HCT116 (cell line): ENCODE data around the gene HSDL2. TPM values are rescaled to one million over a fixed set of nuclear protein-coding genes. Genes with fewer than 3 reads are reported as not detected.

ENCODE experiments used
- ATAC-seq: fragments of 200-7000 bp; cut with Tn5 transposase; 2 replicates; pipeline ENCODE4 v1.9.1; 2020; ENCODE audit warnings: mild to moderate bottlenecking, moderate library complexity
- BruUV-seq: library from RNA; stranded (reverse); fragments of 400-500 nt; replicated peaks from 2 replicates; lab custom pipeline; 2021; lab: Mats Ljungman, UMichigan
- CTCF ChIA-PET: fragments of 300-600 bp; sonication (Branson Sonifier 250); formaldehyde crosslinking; loops from one replicate; lab custom pipeline; 2021; ENCODE audit warnings: antibody characterized with exemption; lab: Charles Lee
- POLR2A ChIA-PET: fragments of 300-600, 350-600 bp; sonication (Branson Sonifier 250); formaldehyde crosslinking; loops from one replicate; lab custom pipeline; 2021; ENCODE audit warnings: antibody characterized with exemption; lab: Charles Lee
- RAD21 ChIA-PET, 2 experiments: fragments of 300-600 bp; sonication (Branson Sonifier 250); formaldehyde crosslinking; loops; one replicate each; lab custom pipeline; 2023; ENCODE audit warnings: low total read pairs in 2 of 2; ENCODE audit not compliant: uncharacterized antibody in 2 of 2, unreplicated experiment in 2 of 2, low non-redundant PET in 1 of 2; lab: Charles Lee
- DNase-seq: peaks from one replicate; pipeline ENCODE4 v3.0.0-alpha.2; 2010; ENCODE audit warnings: low read depth, low spot score
- H2AFZ ChIP-seq: fragments of 200-600 bp; shearing (Covaris generic), sonication (generic); 2 replicates; pipeline ENCODE4 v1.6.1; 2017; ENCODE audit warnings: low read depth, mixed run types, mixed read lengths, antibody characterized with exemption, low read length; ENCODE audit not compliant: poor library complexity, severe bottlenecking
- H3K27ac ChIP-seq: 2 replicates; pipeline ENCODE4 v1.5.1; 2012; ENCODE audit warnings: low read depth, low read length
- H3K27me3 ChIP-seq: fragments of 200-600 bp; sonication (generic); 2 replicates; pipeline ENCODE4 v1.6.1; 2016; ENCODE audit warnings: mixed run types, low read length, mixed read lengths; ENCODE audit not compliant: insufficient read depth
- H3K36me3 ChIP-seq, 2 experiments: fragments of 200-500 bp in 1 of 2; fragments of 200-600 bp in 1 of 2; sonication (Bioruptor generic) in 1 of 2; sonication (generic) in 1 of 2; 2 replicates each; pipeline versions ENCODE4 v1.5.1 to v1.6.1; 2014 to 2016; ENCODE audit warnings: low read length in 2 of 2, inconsistent platforms in 1 of 2, mixed read lengths in 1 of 2, mixed run types in 1 of 2; ENCODE audit not compliant: insufficient read depth in 2 of 2, control insufficient read depth in 1 of 2
- H3K4me1 ChIP-seq, 2 experiments: fragments of 200-600 bp in 1 of 2; sonication (generic) in 1 of 2; 2 replicates each; pipeline versions ENCODE4 v1.5.1 to v1.6.1; 2012 to 2017; ENCODE audit warnings: low read length in 2 of 2, inconsistent platforms in 1 of 2, mild to moderate bottlenecking in 1 of 2, mixed read lengths in 1 of 2, mixed run types in 1 of 2, moderate library complexity in 1 of 2; ENCODE audit not compliant: insufficient read depth in 2 of 2, control insufficient read depth in 1 of 2
- H3K4me2 ChIP-seq: fragments of 200-600 bp; sonication (generic); 2 replicates; pipeline ENCODE4 v1.6.1; 2017; ENCODE audit warnings: mixed run types, low read length, mixed read lengths
- H3K4me3 ChIP-seq, 2 experiments: fragments of 200-600 bp in 1 of 2; sonication (generic) in 1 of 2; replicated peaks in 1 of 2; 2 replicates each; pipeline ENCODE4 v1.5.1; 2011 to 2016; ENCODE audit warnings: low read length in 2 of 2, control low read depth in 1 of 2, low read depth in 1 of 2, mild to moderate bottlenecking in 1 of 2, mixed read lengths in 1 of 2, mixed run types in 1 of 2
- H3K79me2 ChIP-seq: fragments of 200-600 bp; sonication (generic); 2 replicates; pipeline ENCODE4 v1.6.1; 2017; ENCODE audit warnings: mild to moderate bottlenecking, mixed run types, low read length, moderate library complexity, mixed read lengths; ENCODE audit not compliant: insufficient read depth
- H3K9ac ChIP-seq: fragments of 200-600 bp; sonication (generic); 2 replicates; pipeline ENCODE4 v1.6.1; 2016; ENCODE audit warnings: low read length, mixed read lengths
- H3K9me2 ChIP-seq: fragments of 200-600 bp; sonication (generic), shearing (Covaris generic); 2 replicates; pipeline ENCODE4 v1.6.1; 2017; ENCODE audit warnings: mixed run types, mild to moderate bottlenecking, moderate library complexity; ENCODE audit not compliant: insufficient read depth
- H3K9me3 ChIP-seq, 2 experiments: fragments of 200-500 bp in 1 of 2; fragments of 200-600 bp in 1 of 2; sonication (Bioruptor generic) in 1 of 2; sonication (generic) in 1 of 2; 2 replicates each; pipeline ENCODE4 v1.6.1; 2014 to 2017; ENCODE audit warnings: low read length in 2 of 2, mixed read lengths in 2 of 2, inconsistent platforms in 1 of 2, low read depth in 1 of 2, mild to moderate bottlenecking in 1 of 2, mixed run types in 1 of 2, moderate library complexity in 1 of 2; ENCODE audit not compliant: control insufficient read depth in 1 of 2, insufficient read depth in 1 of 2
- H4K20me1 ChIP-seq: fragments of 200-600 bp; sonication (generic), shearing (Covaris generic); 2 replicates; pipeline ENCODE4 v1.6.1; 2017; ENCODE audit warnings: mixed run types, mild to moderate bottlenecking, moderate library complexity; ENCODE audit not compliant: insufficient read depth
- CTCF ChIP-seq, 3 experiments: fragments of 200-600 bp in 1 of 3; sonication (generic) in 1 of 3; IDR thresholded peaks in 2 of 3; conservative IDR thresholded peaks in 1 of 3; 2 replicates each; pipeline ENCODE4 v1.5.1; 2012 to 2017; ENCODE audit warnings: low read depth in 2 of 3, low read length in 2 of 3, antibody characterized with exemption in 1 of 3, borderline replicate concordance in 1 of 3, control low read depth in 1 of 3, mild to moderate bottlenecking in 1 of 3, mixed read lengths in 1 of 3, mixed run types in 1 of 3, moderate library complexity in 1 of 3; ENCODE audit not compliant: insufficient read depth in 1 of 3
- EZH2 ChIP-seq: fragments of 200-600 bp; sonication (generic); IDR thresholded peaks from 2 replicates; pipeline ENCODE4 v1.6.1; 2017; ENCODE audit warnings: antibody characterized with exemption, mixed run types
- JUND ChIP-seq: IDR thresholded peaks from 2 replicates; pipeline ENCODE4 v1.6.1; 2012
- TCF7L2 ChIP-seq: IDR thresholded peaks from 2 replicates; pipeline ENCODE4 v1.7.0; 2011; ENCODE audit warnings: borderline replicate concordance, inconsistent platforms; ENCODE audit not compliant: insufficient read depth, insufficient read length; ENCODE audit errors: extremely low read depth
- intact Hi-C: fragments of 100-400 bp; cut with micrococcal nuclease; formaldehyde crosslinking; loops from 2 replicates; pipeline ENCODE4 v1.10.0; 2022
- total RNA-seq: library from RNA; stranded (reverse); gene quantifications from one replicate; pipeline ENCODE4 v1.2.1, GENCODE V29; 2021; ENCODE audit not compliant: unreplicated experiment

The HSDL2 gene
- total RNA-seq, 1 experiment from 2014 or later = 33.9 TPM

DNA sequence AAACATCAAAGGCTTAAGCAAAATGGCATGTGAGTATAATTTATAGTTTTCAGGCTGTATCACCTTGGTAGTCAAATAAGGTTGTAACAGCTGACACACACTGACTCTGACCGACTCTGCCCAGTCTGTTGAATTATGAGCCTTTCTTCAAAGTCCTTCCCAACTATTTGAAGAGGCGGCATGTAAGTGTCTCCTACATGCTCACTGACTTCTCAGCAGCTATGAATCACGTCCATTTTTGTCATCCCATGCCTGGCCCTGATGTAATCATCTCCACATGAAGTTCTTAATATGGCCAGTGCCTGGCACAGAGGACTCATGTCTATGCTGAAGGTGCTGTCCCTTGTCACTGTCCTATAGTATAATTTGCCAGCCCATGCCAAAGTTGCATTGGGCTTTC lies 41.3 kb upstream of the HSDL2 start (continued):
- TF ChIP-seq TCF7L2 = no peak

- H3K27ac ChIP-seq = no peak overlapping the region
- RAD21 ChIA-PET = no interaction called here
These were observed 40.0 kb upstream of the HSDL2 start for GRCh38 chr9:112339886-112340285.

More at GRCh38 chr9:112339886-112340285, 40.0 kb upstream of the HSDL2 start:
- intact Hi-C loops = loop anchor here (10.0 kb wide), 1 partner anchor 585 kb away; no protein-coding TSS in a partner anchor
- ATAC-seq = no peak
- ChIA-PET POLR2A (no interaction called here), CTCF (no interaction called here)
- DNase-seq = no peak
- H3K79me2 ChIP-seq = no peaks in the 10 kb centered on the region
- peaks cover 27 to 44% of the 10 kb centered on the region in 2 experiments for H3K4me1 ChIP-seq
- no peaks in the 10 kb centered on the region for H3K27me3 ChIP-seq
- TF ChIP-seq EZH2 = no peak
- TF ChIP-seq JUND = no peak
- TF ChIP-seq CTCF (IDR thresholded peaks at IDR 0.05 in 2 of 3, conservative IDR thresholded peaks at IDR 0.05 in 1 of 3; ENCODE audit: borderline replicate concordance in 1 of 3, insufficient read depth in 1 of 3, low read depth in 2 of 3, low read length in 2 of 3) = no peak
- H3K4me3 ChIP-seq = no peak overlapping the region
- H3K9me3 ChIP-seq = no peaks in the 10 kb centered on the region
- BruUV-seq = no TSS peak
- H2AFZ ChIP-seq = no peak overlapping the region
- no peaks in the 10 kb centered on the region for H3K36me3 ChIP-seq
- no peaks in the 10 kb centered on the region for H3K9me2 ChIP-seq
- H3K9ac ChIP-seq = no peak overlapping the region
- H3K4me2 ChIP-seq = no peak overlapping the region
- H4K20me1 ChIP-seq = no peaks in the 10 kb centered on the region
